AG04449 (cell line): ENCODE data around the gene MCTP1.

Experiments
- CTCF ChIA-PET: fragments of 350-600 bp; formaldehyde crosslinking; extraction: SDS; loops from one replicate; lab custom pipeline; 2021; ENCODE audit warnings: antibody characterized with exemption; lab: Yijun Ruan, JAX
- POLR2A ChIA-PET: fragments of 400-600, 350-600 bp; formaldehyde crosslinking; extraction: SDS; loops from one replicate; lab custom pipeline; 2020; ENCODE audit warnings: antibody characterized with exemption, inconsistent platforms; lab: Yijun Ruan, JAX
- DNase-seq: peaks from one replicate; pipeline ENCODE4 v3.0.0-alpha.2; 2010; ENCODE audit warnings: low read depth, low spot score
- H3K4me3 ChIP-seq: 2 replicates; pipeline ENCODE4 v1.5.1; 2011; ENCODE audit warnings: low read depth, mild to moderate bottlenecking, control low read depth, low read length
- CTCF ChIP-seq: IDR thresholded peaks from one replicate; pipeline ENCODE4 v1.5.1; 2011; ENCODE audit warnings: mild to moderate bottlenecking, moderate library complexity, low read length, control low read depth, inconsistent platforms; ENCODE audit not compliant: insufficient read depth; ENCODE audit errors: missing control alignments

MCTP1 gene

GRCh38 chr5:95184924-95185323 is 100.0 kb downstream of the MCTP1 start:
- CTCF ChIA-PET = no interaction called here
- H3K4me3 ChIP-seq = no peak overlapping the region
- no peak for TF ChIP-seq CTCF
- POLR2A ChIA-PET = no interaction called here
- no peak for DNase-seq

GRCh38 chr5:95181644-95182043 is 103.2 kb downstream of the MCTP1 start:
- DNase-seq = no peak
- TF ChIP-seq CTCF = no peak
- no peak overlapping the region for H3K4me3 ChIP-seq
- POLR2A ChIA-PET = no interaction called here
- CTCF ChIA-PET = no interaction called here

- no peak overlapping the region for H3K4me3 ChIP-seq
- ChIA-PET CTCF (no interaction called here), POLR2A (no interaction called here)
- peak; percentile 33 for DNase-seq
- peak; percentile 10 for TF ChIP-seq CTCF
These were observed 106.7 kb downstream of the MCTP1 start for GRCh38 chr5:95178046-95178651.

- TF ChIP-seq CTCF = no peak
- ChIA-PET CTCF (no interaction called here), POLR2A (no interaction called here)
- no peak overlapping the region for H3K4me3 ChIP-seq
- DNase-seq = no peak
These were observed 107.4 kb downstream of the MCTP1 start for GRCh38 chr5:95177456-95177855.

DNA sequence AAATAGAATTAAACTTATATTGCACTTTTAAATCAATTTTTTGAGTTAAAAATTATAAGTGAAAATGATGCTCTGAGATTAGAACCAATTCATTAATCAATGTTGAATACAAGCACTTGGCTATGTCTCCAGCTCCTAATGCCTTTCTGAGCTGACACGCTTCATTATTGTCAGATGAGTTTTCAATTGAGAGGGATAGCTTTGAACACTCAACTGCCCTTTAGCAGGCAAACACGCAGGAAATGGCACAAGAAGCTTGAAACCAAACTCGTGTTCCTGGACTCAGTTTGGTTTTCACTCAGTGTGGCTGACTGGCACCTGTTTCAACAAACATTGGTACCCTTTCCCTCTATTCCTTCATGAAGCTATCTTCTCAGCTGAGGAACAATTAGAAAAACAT is 109.8 kb downstream of the MCTP1 start:
- POLR2A ChIA-PET = no interaction called here
- no peak overlapping the region for H3K4me3 ChIP-seq
- no peak for TF ChIP-seq CTCF
- no peak for DNase-seq
- CTCF ChIA-PET = no interaction called here

GRCh38 chr5:95172659-95173058 is 112.2 kb downstream of the MCTP1 start:
- no peak overlapping the region for H3K4me3 ChIP-seq
- ChIA-PET CTCF (no interaction called here), POLR2A (no interaction called here)
- no peak for TF ChIP-seq CTCF
- no peak for DNase-seq
